HepG2 (cell line): ENCODE results near the gene HDDC2. TPM values are rescaled to one million over a fixed set of nuclear protein-coding genes. Genes with fewer than 3 reads are reported as not detected.

ENCODE experiments used
- ATAC-seq: fragments of 200-7000 bp; cut with Tn5 transposase; 3 replicates; pipeline ENCODE4 v1.9.1; 2020; ENCODE audit warnings: mild to moderate bottlenecking, moderate library complexity
- BruUV-seq: library from RNA; stranded (reverse); fragments of 400-500 nt; replicated peaks from 2 replicates; lab custom pipeline; 2021; lab: Mats Ljungman, UMichigan
- CTCF ChIA-PET: fragments of 300-600 bp; formaldehyde crosslinking; extraction: SDS; loops from one replicate; lab custom pipeline; 2021; ENCODE audit warnings: low total read pairs, inconsistent platforms, low intra/inter-chr PET ratio; lab: Yijun Ruan, JAX
- POLR2A ChIA-PET: fragments of 350-600 bp; sonication (Branson Sonifier 250); formaldehyde crosslinking; loops from one replicate; lab custom pipeline; 2020; ENCODE audit warnings: antibody characterized with exemption, inconsistent platforms; lab: Yijun Ruan, JAX
- DNase-seq: peaks from one replicate; pipeline ENCODE4 v3.0.0-alpha.2; 2015; ENCODE audit warnings: low spot score
- FAIRE-seq: peaks from 3 replicates; lab custom pipeline; 2011; peaks lifted over from hg19 to GRCh38; lab: Jason Lieb, UNC
- H2AFZ ChIP-seq: one replicate; pipeline ENCODE4 v1.6.1; 2011; ENCODE audit warnings: low read length, inconsistent platforms
- H3K27ac ChIP-seq: fragments of 300-600 bp; 3 replicates; pipeline ENCODE4 v1.8.0; 2011; ENCODE audit warnings: mixed run types, mild to moderate bottlenecking, mixed read lengths, low read length, inconsistent platforms; ENCODE audit not compliant: insufficient read depth; ENCODE audit errors: extremely low read length
- H3K27me3 ChIP-seq, 2 experiments: fragments of 200-600 bp in 1 of 2; 2 replicates in 1 of 2; 3 replicates in 1 of 2; pipeline versions ENCODE4 v1.6.0 to v1.8.0; 2011; ENCODE audit warnings: low read length in 2 of 2, mild to moderate bottlenecking in 2 of 2, moderate library complexity in 2 of 2, inconsistent platforms in 1 of 2; ENCODE audit not compliant: insufficient read depth in 2 of 2, control insufficient read depth in 1 of 2
- H3K36me3 ChIP-seq, 2 experiments: fragments of 200-600 bp in 1 of 2; replicated peaks in 1 of 2; 2 replicates in 1 of 2; 3 replicates in 1 of 2; pipeline versions ENCODE4 v1.5.1 to v1.8.0; 2011; ENCODE audit warnings: low read length in 2 of 2, inconsistent platforms in 1 of 2; ENCODE audit not compliant: insufficient read depth in 2 of 2, control insufficient read depth in 1 of 2
- H3K4me1 ChIP-seq: 2 replicates; pipeline ENCODE4 v1.5.1; 2012; ENCODE audit warnings: low read length, inconsistent platforms; ENCODE audit not compliant: insufficient read depth
- H3K4me2 ChIP-seq: 2 replicates; pipeline ENCODE4 v1.6.0; 2011; ENCODE audit warnings: low read depth, low read length, inconsistent platforms
- H3K4me3 ChIP-seq, 3 experiments: fragments of 200-600 bp in 1 of 3; sonication (generic), shearing (Covaris generic) in 1 of 3; replicated peaks in 1 of 3; 2 replicates each; pipeline ENCODE4 v1.5.1; 2011 to 2016; ENCODE audit warnings: low read length in 3 of 3, inconsistent platforms in 2 of 3, low read depth in 2 of 3, mild to moderate bottlenecking in 2 of 3, control low read depth in 1 of 3, mixed read lengths in 1 of 3; ENCODE audit not compliant: insufficient read depth in 1 of 3
- H3K79me2 ChIP-seq: one replicate; pipeline ENCODE4 v1.6.1; 2011; ENCODE audit warnings: low read length, inconsistent platforms; ENCODE audit not compliant: insufficient read depth
- H3K9ac ChIP-seq: 2 replicates; pipeline ENCODE4 v1.6.0; 2011; ENCODE audit warnings: mild to moderate bottlenecking, low read depth, low read length, inconsistent platforms; ENCODE audit not compliant: insufficient read depth
- H3K9me3 ChIP-seq: 2 replicates; pipeline ENCODE4 v1.5.1; 2012; ENCODE audit warnings: mild to moderate bottlenecking, low read length
- H4K20me1 ChIP-seq: 2 replicates; pipeline ENCODE4 v1.6.0; 2011; ENCODE audit warnings: inconsistent platforms, mild to moderate bottlenecking, low read length, moderate library complexity; ENCODE audit not compliant: insufficient read depth
- ARNT2 ChIP-seq: sonication (generic); formaldehyde crosslinking; IDR thresholded peaks from 2 replicates; pipeline ENCODE4 v1.8.0; 2022; ENCODE audit warnings: mild to moderate bottlenecking, low read depth, missing genetic modification reagents, moderate library complexity
- CREB1 ChIP-seq, 2 experiments: fragments of 450-650 bp in 1 of 2; IDR thresholded peaks; 2 replicates each; pipeline ENCODE4 v1.6.1; 2016 to 2017; ENCODE audit warnings: control low read depth in 1 of 2, mild to moderate bottlenecking in 1 of 2, missing compliant biosample characterization in 1 of 2, missing genetic modification characterization in 1 of 2
- CREM ChIP-seq, 2 experiments: sonication (generic) in 1 of 2; formaldehyde crosslinking in 1 of 2; IDR thresholded peaks; 2 replicates each; pipeline versions ENCODE4 v1.4.0 to v1.6.1; 2016 to 2020; ENCODE audit warnings: antibody characterized with exemption in 1 of 2, mild to moderate bottlenecking in 1 of 2, missing genetic modification reagents in 1 of 2
- KDM5A ChIP-seq: fragments of 200-600 bp; sonication (generic); IDR thresholded peaks from 2 replicates; pipeline ENCODE4 v1.7.0; 2018; ENCODE audit warnings: antibody characterized with exemption, mild to moderate bottlenecking, low read length, borderline replicate concordance
- KLF11 ChIP-seq: IDR thresholded peaks from 2 replicates; pipeline ENCODE4 v1.6.1; 2016; ENCODE audit warnings: missing compliant biosample characterization
- MED1 ChIP-seq: sonication (generic); formaldehyde crosslinking; IDR thresholded peaks from 2 replicates; pipeline ENCODE4 v1.4.0; 2020; ENCODE audit warnings: missing genetic modification reagents
- SNAI1 ChIP-seq: sonication (generic); formaldehyde crosslinking; IDR thresholded peaks from 2 replicates; pipeline ENCODE4 v1.5.0; 2020; ENCODE audit warnings: mild to moderate bottlenecking, missing genetic modification reagents, borderline replicate concordance
- TBL1XR1 ChIP-seq: fragments of 150-350 bp; IDR thresholded peaks from 2 replicates; pipeline ENCODE4 v1.6.1; 2014; ENCODE audit warnings: borderline replicate concordance, low read length; ENCODE audit not compliant: partially characterized antibody
- WIZ ChIP-seq: sonication (generic); formaldehyde crosslinking; IDR thresholded peaks from 2 replicates; pipeline ENCODE4 v1.5.1; 2020; ENCODE audit warnings: mild to moderate bottlenecking, missing genetic modification reagents
- ZNF12 ChIP-seq: sonication (generic); formaldehyde crosslinking; IDR thresholded peaks from 2 replicates; pipeline ENCODE4 v1.5.0; 2020; ENCODE audit warnings: missing genetic modification reagents
- ZNF121 ChIP-seq: sonication (generic); formaldehyde crosslinking; IDR thresholded peaks from 2 replicates; pipeline ENCODE4 v1.5.0; 2020; ENCODE audit warnings: mild to moderate bottlenecking, missing genetic modification reagents
- ZNF280B ChIP-seq: sonication (generic); formaldehyde crosslinking; IDR thresholded peaks from 2 replicates; pipeline ENCODE4 v1.5.0; 2020; ENCODE audit warnings: missing genetic modification reagents, mild to moderate bottlenecking, borderline replicate concordance
- ZNF639 ChIP-seq: conservative IDR thresholded peaks from 2 replicates; pipeline ENCODE4 v1.6.1; 2018; ENCODE audit warnings: missing genetic modification reagents
- ZNF781 ChIP-seq: sonication (generic); formaldehyde crosslinking; IDR thresholded peaks from 2 replicates; pipeline ENCODE4 v1.5.1; 2020; ENCODE audit warnings: borderline replicate concordance, mild to moderate bottlenecking, missing genetic modification reagents; ENCODE audit errors: not compliant biosample characterization
- in situ Hi-C: cut with HindIII; loops from 2 replicates; pipeline ENCODE4 v1.10.0; 2017; ENCODE audit warnings: low pct_unique_long_range_greater_than_20kb; ENCODE audit not compliant: extremely low pct_ligation_motif_present
- intact Hi-C: fragments of 100-400 bp; cut with micrococcal nuclease; formaldehyde crosslinking; loops from one replicate; pipeline ENCODE4 v1.10.0; 2022; ENCODE audit not compliant: unreplicated experiment
- polyA plus RNA-seq, 8 experiments: library from polyadenylated mRNA; depleted of rRNA in 3 of 8; stranded (reverse) in 7 of 8; unstranded in 1 of 8; fragments of >200 nt; fragmentation: Illumina TruSeq in 4 of 8; extraction: Trizol in 4 of 8; gene quantifications; 2 replicates each; pipeline versions ENCODE4 v1.2.1 to v1.2.3, GENCODE V29; 2011 to 2016; ENCODE audit warnings: low read depth in 4 of 8, missing spikeins in 1 of 8, mixed read lengths in 1 of 8; ENCODE audit not compliant: insufficient read depth in 1 of 8
- total RNA-seq, 5 experiments: library from RNA; depleted of rRNA; stranded (reverse); fragments of >200 nt; fragmentation: Illumina TruSeq; extraction: Trizol; gene quantifications; 2 replicates each; pipeline ENCODE4 v1.2.3, GENCODE V29; 2016; ENCODE audit warnings: low read depth in 1 of 5
- TF ChIP-seq, protein P1 (sequence below): sonication (generic); formaldehyde crosslinking; IDR thresholded peaks from 2 replicates; pipeline ENCODE4 v1.4.0; 2020; ENCODE audit warnings: mild to moderate bottlenecking, missing genetic modification reagents, borderline replicate concordance

Gene HDDC2
- total and polyA plus RNA-seq, 2 of the 13 experiments (the other 11 are each of a cell fraction or from before 2014, with no cell fraction given): 76.7 to 78.7 TPM

GRCh38 chr6:125246566-125246965 lies 55.2 kb downstream of the HDDC2 start:
- H3K9ac ChIP-seq: no peak overlapping the region
- FAIRE-seq: no peak
- H3K79me2 ChIP-seq: no peaks in the 10 kb centered on the region
- DNase-seq: no peak
- H3K4me3 ChIP-seq: no peak overlapping the region
- H3K4me2 ChIP-seq: no peak overlapping the region
- H2AFZ ChIP-seq: no peak overlapping the region
- H3K4me1 ChIP-seq: no peaks in the 10 kb centered on the region
- intact Hi-C loops (no loop called here), in situ Hi-C loops (no loop called here)
- POLR2A ChIA-PET: no interaction called here
- H3K9me3 ChIP-seq: no peaks in the 10 kb centered on the region; the same call in 1 of the 2 replicates
- no peaks in the 10 kb centered on the region for H3K36me3 ChIP-seq
- TF ChIP-seq, protein P1, sequence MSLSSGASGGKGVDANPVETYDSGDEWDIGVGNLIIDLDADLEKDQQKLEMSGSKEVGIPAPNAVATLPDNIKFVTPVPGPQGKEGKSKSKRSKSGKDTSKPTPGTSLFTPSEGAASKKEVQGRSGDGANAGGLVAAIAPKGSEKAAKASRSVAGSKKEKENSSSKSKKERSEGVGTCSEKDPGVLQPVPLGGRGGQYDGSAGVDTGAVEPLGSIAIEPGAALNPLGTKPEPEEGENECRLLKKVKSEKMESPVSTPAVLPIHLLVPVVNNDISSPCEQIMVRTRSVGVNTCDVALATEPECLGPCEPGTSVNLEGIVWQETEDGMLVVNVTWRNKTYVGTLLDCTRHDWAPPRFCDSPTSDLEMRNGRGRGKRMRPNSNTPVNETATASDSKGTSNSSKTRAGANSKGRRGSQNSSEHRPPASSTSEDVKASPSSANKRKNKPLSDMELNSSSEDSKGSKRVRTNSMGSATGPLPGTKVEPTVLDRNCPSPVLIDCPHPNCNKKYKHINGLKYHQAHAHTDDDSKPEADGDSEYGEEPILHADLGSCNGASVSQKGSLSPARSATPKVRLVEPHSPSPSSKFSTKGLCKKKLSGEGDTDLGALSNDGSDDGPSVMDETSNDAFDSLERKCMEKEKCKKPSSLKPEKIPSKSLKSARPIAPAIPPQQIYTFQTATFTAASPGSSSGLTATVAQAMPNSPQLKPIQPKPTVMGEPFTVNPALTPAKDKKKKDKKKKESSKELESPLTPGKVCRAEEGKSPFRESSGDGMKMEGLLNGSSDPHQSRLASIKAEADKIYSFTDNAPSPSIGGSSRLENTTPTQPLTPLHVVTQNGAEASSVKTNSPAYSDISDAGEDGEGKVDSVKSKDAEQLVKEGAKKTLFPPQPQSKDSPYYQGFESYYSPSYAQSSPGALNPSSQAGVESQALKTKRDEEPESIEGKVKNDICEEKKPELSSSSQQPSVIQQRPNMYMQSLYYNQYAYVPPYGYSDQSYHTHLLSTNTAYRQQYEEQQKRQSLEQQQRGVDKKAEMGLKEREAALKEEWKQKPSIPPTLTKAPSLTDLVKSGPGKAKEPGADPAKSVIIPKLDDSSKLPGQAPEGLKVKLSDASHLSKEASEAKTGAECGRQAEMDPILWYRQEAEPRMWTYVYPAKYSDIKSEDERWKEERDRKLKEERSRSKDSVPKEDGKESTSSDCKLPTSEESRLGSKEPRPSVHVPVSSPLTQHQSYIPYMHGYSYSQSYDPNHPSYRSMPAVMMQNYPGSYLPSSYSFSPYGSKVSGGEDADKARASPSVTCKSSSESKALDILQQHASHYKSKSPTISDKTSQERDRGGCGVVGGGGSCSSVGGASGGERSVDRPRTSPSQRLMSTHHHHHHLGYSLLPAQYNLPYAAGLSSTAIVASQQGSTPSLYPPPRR (CRISPR knock-in tag): no peak
- TF ChIP-seq MED1 (CRISPR knock-in tag): no peak
- no peak for TF ChIP-seq ARNT2 (CRISPR knock-in tag)
- TF ChIP-seq TBL1XR1: no peak
- TF ChIP-seq CREB1 (IDR thresholded peaks at IDR 0.05): no peak
- TF ChIP-seq CREB1 (CRISPR knock-in tag; IDR thresholded peaks at IDR 0.05): no peak
- no peak for TF ChIP-seq KDM5A
- TF ChIP-seq SNAI1 (CRISPR knock-in tag): no peak
- TF ChIP-seq ZNF781 (CRISPR knock-in tag): no peak
- no peak for TF ChIP-seq ZNF12 (CRISPR knock-in tag)
- no peak for TF ChIP-seq ZNF280B (CRISPR knock-in tag)
- no peak for TF ChIP-seq KLF11 (CRISPR knock-in tag)
- TF ChIP-seq CREM (IDR thresholded peaks at IDR 0.05): no peak
- no peak for TF ChIP-seq CREM (CRISPR knock-in tag; IDR thresholded peaks at IDR 0.05)
- TF ChIP-seq WIZ (CRISPR knock-in tag): no peak
- TF ChIP-seq ZNF639 (CRISPR knock-in tag): no peak
- TF ChIP-seq ZNF121 (CRISPR knock-in tag): no peak
- ATAC-seq: no peak
- no peak overlapping the region for H3K27ac ChIP-seq
- CTCF ChIA-PET: no interaction called here
- no peaks in the 10 kb centered on the region; a peak in 1 of 5 replicates for H3K27me3 ChIP-seq
- H4K20me1 ChIP-seq: no peaks in the 10 kb centered on the region
- no TSS peak for BruUV-seq
